ENCODE results near the gene C2CD4D.

Gene C2CD4D

GRCh38 chr1:151835596-151835995 lies 4.0 kb downstream of the C2CD4D start:
- Histone ChIP-seq H3K27me3 (ENCODE audit: low read length) (no peaks in the 10 kb centered on the region), H2AFZ (ENCODE audit: low read depth, low read length, severe bottlenecking) (no peak overlapping the region), H3K9me3 (ENCODE audit: insufficient read depth, low read length) (no peaks in the 10 kb centered on the region), H4K20me1 (ENCODE audit: low read depth, low read length) (no peaks in the 10 kb centered on the region), H3K79me2 (ENCODE audit: insufficient read depth, low read length) (no peaks in the 10 kb centered on the region), H3K4me2 (ENCODE audit: low read depth, low read length, poor library complexity, severe bottlenecking) (no peak overlapping the region), H3K4me3 (ENCODE audit: insufficient read depth, low read length, poor library complexity, severe bottlenecking) (no peak overlapping the region), H3K9ac (ENCODE audit: low read length) (no peak overlapping the region), H3K36me3 (ENCODE audit: low read length) (no peaks in the 10 kb centered on the region), H3K9me2 (replicated peaks; ENCODE audit: insufficient read depth, low read length) (no peaks in the 10 kb centered on the region), H3F3A (ENCODE audit: insufficient read depth) (no peaks in the 10 kb centered on the region), H3K27ac (ENCODE audit: low read depth, low read length) (no peak overlapping the region)
- TF ChIP-seq EZH2phosphoT487 (conservative IDR thresholded peaks at IDR 0.05; ENCODE audit: low read length) (no peak), CTCF (IDR thresholded peaks at IDR 0.05; ENCODE audit: insufficient read depth, low read length, poor library complexity, severe bottlenecking) (no peak)

GRCh38 chr1:151834239-151834638 lies 5.4 kb downstream of the C2CD4D start:
- H3K9me3 ChIP-seq (ENCODE audit: insufficient read depth, low read length), result no peaks in the 10 kb centered on the region
- TF ChIP-seq CTCF (IDR thresholded peaks at IDR 0.05; ENCODE audit: insufficient read depth, low read length, poor library complexity, severe bottlenecking) (no peak), EZH2phosphoT487 (conservative IDR thresholded peaks at IDR 0.05; ENCODE audit: low read length) (no peak)
- H3K79me2 ChIP-seq (ENCODE audit: insufficient read depth, low read length), result no peaks in the 10 kb centered on the region
- no peak overlapping the region for H2AFZ ChIP-seq (ENCODE audit: low read depth, low read length, severe bottlenecking)
- H3K36me3 ChIP-seq (ENCODE audit: low read length), result no peaks in the 10 kb centered on the region
- no peak overlapping the region for H3K9ac ChIP-seq (ENCODE audit: low read length)
- H3K4me3 ChIP-seq (ENCODE audit: insufficient read depth, low read length, poor library complexity, severe bottlenecking), result no peak overlapping the region
- H3K4me2 ChIP-seq (ENCODE audit: low read depth, low read length, poor library complexity, severe bottlenecking), result no peak overlapping the region
- H3K9me2 ChIP-seq (replicated peaks; ENCODE audit: insufficient read depth, low read length), result no peaks in the 10 kb centered on the region
- H4K20me1 ChIP-seq (ENCODE audit: low read depth, low read length), result no peaks in the 10 kb centered on the region
- no peak overlapping the region for H3K27ac ChIP-seq (ENCODE audit: low read depth, low read length)
- no peaks in the 10 kb centered on the region for H3K27me3 ChIP-seq (ENCODE audit: low read length)
- H3F3A ChIP-seq (ENCODE audit: insufficient read depth), result no peaks in the 10 kb centered on the region

GRCh38 chr1:151833172-151833900 lies 6.3 kb downstream of the C2CD4D start:
- no peaks in the 10 kb centered on the region for H3F3A ChIP-seq (ENCODE audit: insufficient read depth)

GRCh38 chr1:151832318-151832980 lies 7.2 kb downstream of the C2CD4D start:
- H2AFZ ChIP-seq (ENCODE audit: low read depth, low read length, severe bottlenecking), result no peak overlapping the region
- no peak overlapping the region for H3K4me2 ChIP-seq (ENCODE audit: low read depth, low read length, poor library complexity, severe bottlenecking)
- no peaks in the 10 kb centered on the region for H3K9me3 ChIP-seq (ENCODE audit: insufficient read depth, low read length)
- H3K9me2 ChIP-seq (replicated peaks; ENCODE audit: insufficient read depth, low read length), result no peaks in the 10 kb centered on the region
- H3F3A ChIP-seq (ENCODE audit: insufficient read depth), result no peaks in the 10 kb centered on the region
- no peaks in the 10 kb centered on the region for H3K79me2 ChIP-seq (ENCODE audit: insufficient read depth, low read length)
- TF ChIP-seq CTCF (IDR thresholded peaks at IDR 0.05; ENCODE audit: insufficient read depth, low read length, poor library complexity, severe bottlenecking) (no peak), EZH2phosphoT487 (conservative IDR thresholded peaks at IDR 0.05; ENCODE audit: low read length) (no peak)
- no peak overlapping the region for H3K27ac ChIP-seq (ENCODE audit: low read depth, low read length)
- H3K9ac ChIP-seq (ENCODE audit: low read length), result no peak overlapping the region
- no peaks in the 10 kb centered on the region for H4K20me1 ChIP-seq (ENCODE audit: low read depth, low read length)
- no peak overlapping the region for H3K4me3 ChIP-seq (ENCODE audit: insufficient read depth, low read length, poor library complexity, severe bottlenecking)
- H3K36me3 ChIP-seq (ENCODE audit: low read length), result no peaks in the 10 kb centered on the region
- no peaks in the 10 kb centered on the region for H3K27me3 ChIP-seq (ENCODE audit: low read length)

More at GRCh38 chr1:151833172-151833900, 6.3 kb downstream of the C2CD4D start:
- Histone ChIP-seq H2AFZ (ENCODE audit: low read depth, low read length, severe bottlenecking) (no peak overlapping the region), H3K9me3 (ENCODE audit: insufficient read depth, low read length) (no peaks in the 10 kb centered on the region), H3K4me2 (ENCODE audit: low read depth, low read length, poor library complexity, severe bottlenecking) (no peak overlapping the region), H3K9ac (ENCODE audit: low read length) (no peak overlapping the region), H3K27ac (ENCODE audit: low read depth, low read length) (no peak overlapping the region), H3K9me2 (replicated peaks; ENCODE audit: insufficient read depth, low read length) (no peaks in the 10 kb centered on the region), H3K79me2 (ENCODE audit: insufficient read depth, low read length) (no peaks in the 10 kb centered on the region), H4K20me1 (ENCODE audit: low read depth, low read length) (no peaks in the 10 kb centered on the region), H3K4me3 (ENCODE audit: insufficient read depth, low read length, poor library complexity, severe bottlenecking) (no peak overlapping the region), H3K36me3 (ENCODE audit: low read length) (no peaks in the 10 kb centered on the region), H3K27me3 (ENCODE audit: low read length) (no peaks in the 10 kb centered on the region)
- no peak for TF ChIP-seq EZH2phosphoT487 (conservative IDR thresholded peaks at IDR 0.05; ENCODE audit: low read length)

All from SU-DHL-6 (cell line).